GM12874 (cell line): Measurements from ENCODE around the gene ZNF12.

Experiments used
- CTCF ChIP-seq: IDR thresholded peaks from 2 replicates; pipeline ENCODE4 v1.5.1; 2011; ENCODE audit warnings: low read depth, mild to moderate bottlenecking, control low read depth, low read length, moderate library complexity; ENCODE audit not compliant: insufficient read depth

The ZNF12 gene

DNA sequence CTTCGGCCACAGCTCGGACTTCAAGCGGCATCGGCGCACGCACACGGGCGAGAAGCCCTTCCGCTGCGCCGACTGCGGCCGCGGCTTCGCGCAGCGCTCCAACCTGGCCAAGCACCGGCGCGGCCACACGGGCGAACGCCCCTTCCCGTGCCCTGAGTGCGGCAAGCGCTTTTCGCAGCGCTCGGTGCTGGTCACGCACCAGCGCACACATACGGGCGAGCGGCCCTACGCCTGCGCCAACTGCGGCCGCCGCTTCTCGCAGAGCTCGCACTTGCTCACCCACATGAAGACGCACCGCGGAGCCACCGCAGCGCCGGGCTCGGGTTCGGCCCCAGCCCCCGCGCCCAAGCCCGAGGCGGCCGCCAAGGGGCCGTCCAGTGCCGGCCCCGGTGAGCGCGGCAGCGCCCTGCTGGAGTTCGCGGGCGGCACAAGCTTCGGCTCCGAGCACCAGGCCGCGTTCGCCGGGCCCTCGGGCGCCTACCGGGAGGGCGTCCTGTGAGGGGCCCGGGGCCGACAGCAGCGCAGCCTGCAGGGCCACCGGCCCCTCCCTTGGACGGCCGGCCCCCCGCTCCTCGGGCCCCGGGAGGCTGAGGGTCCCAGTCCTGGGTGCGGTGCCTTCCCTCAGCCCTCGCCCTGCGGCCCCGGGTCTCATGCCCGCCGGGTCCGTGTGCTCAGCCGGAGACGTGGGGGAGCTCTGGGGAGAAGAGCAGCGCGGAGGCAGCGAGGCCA is 52.5 kb downstream of the ZNF12 start:
- no peak for TF ChIP-seq CTCF

- TF ChIP-seq CTCF = no peak
These were observed 53.4 kb downstream of the ZNF12 start for GRCh38 chr7:6653071-6654003.

DNA sequence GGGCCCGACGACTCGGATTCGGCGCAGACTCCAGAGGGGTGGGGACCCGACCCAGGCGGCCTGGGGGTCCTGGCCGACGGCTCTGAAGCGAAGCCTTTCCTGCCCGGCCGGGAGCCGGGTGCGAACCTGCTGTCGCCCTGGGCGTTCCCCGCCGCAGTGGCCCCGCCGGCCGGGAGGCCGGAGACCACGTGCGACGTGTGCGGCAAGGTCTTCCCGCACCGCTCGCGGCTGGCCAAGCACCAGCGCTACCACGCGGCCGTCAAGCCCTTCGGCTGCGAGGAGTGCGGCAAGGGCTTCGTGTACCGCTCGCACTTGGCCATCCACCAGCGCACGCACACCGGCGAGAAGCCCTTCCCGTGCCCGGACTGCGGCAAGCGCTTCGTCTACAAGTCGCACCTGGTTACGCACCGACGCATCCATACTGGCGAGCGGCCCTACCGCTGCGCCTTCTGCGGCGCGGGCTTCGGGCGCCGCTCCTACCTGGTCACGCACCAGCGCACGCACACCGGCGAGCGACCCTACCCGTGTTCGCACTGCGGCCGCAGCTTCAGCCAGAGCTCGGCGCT is 54.2 kb downstream of the ZNF12 start:
- no peak for TF ChIP-seq CTCF

GRCh38 chr7:6651851-6652445 is 54.8 kb downstream of the ZNF12 start:
- TF ChIP-seq CTCF = no peak

- TF ChIP-seq CTCF = no peak
These were observed 56.2 kb downstream of the ZNF12 start for GRCh38 chr7:6650521-6651011.

DNA sequence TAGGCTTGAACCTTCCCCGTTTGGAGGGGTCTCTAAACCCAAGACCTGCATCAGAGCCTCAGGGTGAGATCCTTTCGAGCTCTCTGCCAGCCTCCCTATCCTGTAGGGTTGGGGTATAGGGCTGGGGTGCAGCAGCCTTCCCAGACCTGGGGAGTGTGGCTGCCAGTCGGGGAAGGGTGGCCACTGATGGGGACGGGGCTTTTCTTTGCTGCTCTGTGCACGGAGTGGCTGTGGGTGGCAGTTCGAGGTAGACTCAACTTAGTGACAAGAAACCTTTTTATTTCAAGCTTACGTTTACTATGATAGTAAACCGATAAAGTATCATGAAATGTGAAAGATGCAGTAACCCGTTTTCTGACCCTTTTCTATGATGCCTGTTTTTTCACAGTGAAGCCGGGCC is 56.7 kb downstream of the ZNF12 start:
- TF ChIP-seq CTCF = no peak
